ENCODE measurements around the gene FBXL19. TPM values are rescaled to one million over a fixed set of nuclear protein-coding genes. Genes with fewer than 3 reads are reported as not detected.

Gene FBXL19
- total RNA-seq, 6 experiments from 2014 or later = 21.9 to 25.8 (median 23.4) TPM

- Mint-ChIP-seq H3K27ac (peak overlapping the region; percentile 87), H3K4me1 (ENCODE audit: low read depth) (peaks cover 13% of the 10 kb centered on the region), H3K9me3 (no peaks in the 10 kb centered on the region), H3K36me3 (ENCODE audit: low read depth) (no peaks in the 10 kb centered on the region), H3K27me3 (ENCODE audit: insufficient read depth) (peaks cover 5% of the 10 kb centered on the region), H3K4me3 (peak overlapping the region; percentile 92)
- TF ChIP-seq CTCF (IDR thresholded peaks at IDR 0.05) = peak; percentile 38
- DNase-seq = peak; percentile 77
These were observed 26.5 kb downstream of the FBXL19 start for GRCh38 chr16:30949650-30950515.

GRCh38 chr16:30950516-30951065 lies 27.2 kb downstream of the FBXL19 start:
- H3K9me3 Mint-ChIP-seq = no peaks in the 10 kb centered on the region
- no peak for DNase-seq
- H3K4me1 Mint-ChIP-seq (ENCODE audit: low read depth) = peaks cover 13% of the 10 kb centered on the region
- no peak for TF ChIP-seq CTCF (IDR thresholded peaks at IDR 0.05)
- peak overlapping the region; percentile 92 for H3K4me3 Mint-ChIP-seq
- H3K27ac Mint-ChIP-seq = peak overlapping the region; percentile 87
- no peaks in the 10 kb centered on the region for H3K36me3 Mint-ChIP-seq (ENCODE audit: low read depth)
- peaks cover 5% of the 10 kb centered on the region for H3K27me3 Mint-ChIP-seq (ENCODE audit: insufficient read depth)

- Mint-ChIP-seq H3K36me3 (ENCODE audit: low read depth) (no peaks in the 10 kb centered on the region), H3K4me1 (ENCODE audit: low read depth) (peaks cover 13% of the 10 kb centered on the region), H3K27ac (no peak overlapping the region), H3K27me3 (ENCODE audit: insufficient read depth) (peaks cover 5% of the 10 kb centered on the region), H3K4me3 (no peak overlapping the region), H3K9me3 (no peaks in the 10 kb centered on the region)
- DNase-seq = no peak
- no peak for TF ChIP-seq CTCF (IDR thresholded peaks at IDR 0.05)
These were observed 27.8 kb downstream of the FBXL19 start for GRCh38 chr16:30951193-30951592.

- no peak for TF ChIP-seq CTCF (IDR thresholded peaks at IDR 0.05)
- H3K4me1 Mint-ChIP-seq (ENCODE audit: low read depth) = peaks cover 13% of the 10 kb centered on the region
- no peak overlapping the region for H3K27ac Mint-ChIP-seq
- peaks cover 5% of the 10 kb centered on the region for H3K27me3 Mint-ChIP-seq (ENCODE audit: insufficient read depth)
- H3K36me3 Mint-ChIP-seq (ENCODE audit: low read depth) = no peaks in the 10 kb centered on the region
- DNase-seq = no peak
- H3K9me3 Mint-ChIP-seq = no peaks in the 10 kb centered on the region
- H3K4me3 Mint-ChIP-seq = no peak overlapping the region
These were observed 28.4 kb downstream of the FBXL19 start for GRCh38 chr16:30951750-30952149.

GRCh38 chr16:30953111-30953510 lies 29.7 kb downstream of the FBXL19 start:
- H3K9me3 Mint-ChIP-seq = no peaks in the 10 kb centered on the region
- H3K4me3 Mint-ChIP-seq = no peak overlapping the region
- H3K27me3 Mint-ChIP-seq (ENCODE audit: insufficient read depth) = peaks cover 11% of the 10 kb centered on the region
- no peak for DNase-seq
- peaks cover 13% of the 10 kb centered on the region for H3K4me1 Mint-ChIP-seq (ENCODE audit: low read depth)
- TF ChIP-seq CTCF (IDR thresholded peaks at IDR 0.05) = no peak
- H3K36me3 Mint-ChIP-seq (ENCODE audit: low read depth) = no peaks in the 10 kb centered on the region
- no peak overlapping the region for H3K27ac Mint-ChIP-seq

Measured in HFFc6 (cell line).